HL-60 (cell line): Measurements from ENCODE around the gene C10orf105.

ENCODE experiments used
- CTCF ChIP-seq: IDR thresholded peaks from one replicate; pipeline ENCODE4 v1.5.1; 2011; ENCODE audit warnings: low read length, control low read depth, inconsistent platforms; ENCODE audit not compliant: insufficient read depth
- GABPA ChIP-seq: IDR thresholded peaks from 2 replicates; pipeline ENCODE4 v1.6.1; 2012; ENCODE audit warnings: low read depth
- POLR2AphosphoS5 ChIP-seq: IDR thresholded peaks from 2 replicates; pipeline ENCODE4 v1.6.1; 2012; ENCODE audit warnings: low read depth
- REST ChIP-seq: IDR thresholded peaks from 2 replicates; pipeline ENCODE4 v1.6.1; 2012; ENCODE audit warnings: low read depth; ENCODE audit not compliant: insufficient replicate concordance
- SPI1 ChIP-seq: IDR thresholded peaks from 2 replicates; pipeline ENCODE4 v1.6.1; 2012; ENCODE audit warnings: low read depth, mild to moderate bottlenecking, borderline replicate concordance

GRCh38 chr10:71745664-71746250, 26.2 kb upstream of the C10orf105 start:
- TF ChIP-seq CTCF: no peak
- no peak for TF ChIP-seq POLR2AphosphoS5
- no peak for TF ChIP-seq REST
- TF ChIP-seq GABPA: no peak
- no peak for TF ChIP-seq SPI1
